Stimulated activated naive CD8-positive, alpha-beta T cell treated with anti-CD3 and anti-CD28 coated beads, Interleukin-15, Interleukin-2, amounts not matched to agents 100 ng/mL and 50 ng/mL, for 24 hours (primary cell): ENCODE data around the gene SLC16A5.
A peak's percentile ranks its signal among the peaks of the same experiment; 100 is the strongest.
"Not testable (repeated sequence)": the region's sequence is repeated elsewhere in the genome, so short reads cannot be mapped to it uniquely, and the experiment has no call there.

Experiments used
- H3K27ac Mint-ChIP-seq: one replicate; pipeline ENCODE4 v1.8.0; 2021; ENCODE audit warnings: mild to moderate bottlenecking, mixed read lengths
- H3K27me3 Mint-ChIP-seq: one replicate; pipeline ENCODE4 v1.8.0; 2021; ENCODE audit warnings: mixed read lengths
- H3K36me3 Mint-ChIP-seq: one replicate; pipeline ENCODE4 v1.8.0; 2021; ENCODE audit warnings: low read depth, mixed read lengths
- H3K4me1 Mint-ChIP-seq: one replicate; pipeline ENCODE4 v1.8.0; 2021; ENCODE audit warnings: low read depth, mixed read lengths
- H3K4me3 Mint-ChIP-seq: one replicate; pipeline ENCODE4 v1.8.0; 2021; ENCODE audit warnings: mild to moderate bottlenecking, mixed read lengths
- H3K9me3 Mint-ChIP-seq: one replicate; pipeline ENCODE4 v1.8.0; 2021; ENCODE audit warnings: mixed read lengths

SLC16A5 gene

GRCh38 chr17:75072909-75073308 lies 14.8 kb upstream of the SLC16A5 start:
- H3K36me3 Mint-ChIP-seq, H3K27ac Mint-ChIP-seq: not testable (repeated sequence)
- H3K4me1 Mint-ChIP-seq: peaks cover 17% of the 10 kb centered on the region

GRCh38 chr17:75073618-75074047 lies 14.1 kb upstream of the SLC16A5 start:
- no peak overlapping the region for H3K27ac Mint-ChIP-seq
- H3K4me1 Mint-ChIP-seq: peaks cover 21% of the 10 kb centered on the region
- H3K36me3 Mint-ChIP-seq: no peaks in the 10 kb centered on the region
- H3K27me3 Mint-ChIP-seq: no peaks in the 10 kb centered on the region
- no peak overlapping the region for H3K4me3 Mint-ChIP-seq
- H3K9me3 Mint-ChIP-seq: no peaks in the 10 kb centered on the region

More at GRCh38 chr17:75072909-75073308, 14.8 kb upstream of the SLC16A5 start:
- not testable (repeated sequence) for H3K9me3 Mint-ChIP-seq, H3K27me3 Mint-ChIP-seq, H3K4me3 Mint-ChIP-seq

GRCh38 chr17:75074532-75074931 lies 13.2 kb upstream of the SLC16A5 start:
- no peaks in the 10 kb centered on the region for H3K36me3 Mint-ChIP-seq
- H3K4me1 Mint-ChIP-seq: peaks cover 27% of the 10 kb centered on the region
- H3K27me3 Mint-ChIP-seq: no peaks in the 10 kb centered on the region
- H3K27ac Mint-ChIP-seq: no peak overlapping the region
- H3K9me3 Mint-ChIP-seq: no peaks in the 10 kb centered on the region
- H3K4me3 Mint-ChIP-seq: no peak overlapping the region

GRCh38 chr17:75075597-75076336 lies 12.0 kb upstream of the SLC16A5 start:
- H3K27ac Mint-ChIP-seq: no peak overlapping the region
- no peak overlapping the region for H3K4me3 Mint-ChIP-seq
- H3K27me3 Mint-ChIP-seq: no peaks in the 10 kb centered on the region
- H3K36me3 Mint-ChIP-seq: no peaks in the 10 kb centered on the region
- H3K4me1 Mint-ChIP-seq: peaks cover 32% of the 10 kb centered on the region
- H3K9me3 Mint-ChIP-seq: no peaks in the 10 kb centered on the region

GRCh38 chr17:75077072-75077495 lies 10.7 kb upstream of the SLC16A5 start:
- H3K9me3 Mint-ChIP-seq: no peaks in the 10 kb centered on the region
- H3K4me3 Mint-ChIP-seq: peak overlapping the region; percentile 53
- no peak overlapping the region for H3K27ac Mint-ChIP-seq
- H3K27me3 Mint-ChIP-seq: no peaks in the 10 kb centered on the region
- H3K36me3 Mint-ChIP-seq: no peaks in the 10 kb centered on the region
- H3K4me1 Mint-ChIP-seq: peaks cover 32% of the 10 kb centered on the region

GRCh38 chr17:75077496-75078283 lies 10.1 kb upstream of the SLC16A5 start:
- Mint-ChIP-seq H3K27ac (no peak overlapping the region), H3K9me3 (no peaks in the 10 kb centered on the region), H3K36me3 (no peaks in the 10 kb centered on the region), H3K27me3 (no peaks in the 10 kb centered on the region), H3K4me1 (peaks cover 32% of the 10 kb centered on the region), H3K4me3 (peak overlapping the region; percentile 53)

- peak overlapping the region; percentile 53 for H3K4me3 Mint-ChIP-seq
- H3K9me3 Mint-ChIP-seq: no peaks in the 10 kb centered on the region
- peaks cover 32% of the 10 kb centered on the region for H3K4me1 Mint-ChIP-seq
- H3K27me3 Mint-ChIP-seq: no peaks in the 10 kb centered on the region
- no peak overlapping the region for H3K27ac Mint-ChIP-seq
- H3K36me3 Mint-ChIP-seq: no peaks in the 10 kb centered on the region
Measured at GRCh38 chr17:75078284-75079022, 9.3 kb upstream of the SLC16A5 start.

- no peaks in the 10 kb centered on the region for H3K9me3 Mint-ChIP-seq
- H3K4me1 Mint-ChIP-seq: peaks cover 36% of the 10 kb centered on the region
- H3K27me3 Mint-ChIP-seq: no peaks in the 10 kb centered on the region
- no peak overlapping the region for H3K27ac Mint-ChIP-seq
- H3K36me3 Mint-ChIP-seq: no peaks in the 10 kb centered on the region
- no peak overlapping the region for H3K4me3 Mint-ChIP-seq
Measured at GRCh38 chr17:75079023-75079373, 8.8 kb upstream of the SLC16A5 start.

GRCh38 chr17:75081611-75082540 lies 5.9 kb upstream of the SLC16A5 start:
- Mint-ChIP-seq H3K27me3 (no peaks in the 10 kb centered on the region), H3K4me3 (no peak overlapping the region), H3K27ac (no peak overlapping the region), H3K9me3 (no peaks in the 10 kb centered on the region), H3K36me3 (no peaks in the 10 kb centered on the region), H3K4me1 (peaks cover 43% of the 10 kb centered on the region)

GRCh38 chr17:75082683-75083082 lies 5.1 kb upstream of the SLC16A5 start:
- Mint-ChIP-seq H3K4me1 (peaks cover 44% of the 10 kb centered on the region), H3K9me3 (no peaks in the 10 kb centered on the region), H3K27me3 (no peaks in the 10 kb centered on the region), H3K4me3 (no peak overlapping the region), H3K27ac (no peak overlapping the region), H3K36me3 (no peaks in the 10 kb centered on the region)

GRCh38 chr17:75084039-75084660 lies 3.6 kb upstream of the SLC16A5 start:
- peaks cover 37% of the 10 kb centered on the region for H3K4me1 Mint-ChIP-seq

GRCh38 chr17:75086496-75087181 lies 1.1 kb upstream of the SLC16A5 start:
- peak overlapping the region; percentile 46 for H3K27ac Mint-ChIP-seq
- no peaks in the 10 kb centered on the region for H3K9me3 Mint-ChIP-seq
- no peaks in the 10 kb centered on the region for H3K36me3 Mint-ChIP-seq
- no peaks in the 10 kb centered on the region for H3K27me3 Mint-ChIP-seq
- H3K4me1 Mint-ChIP-seq: peaks cover 37% of the 10 kb centered on the region
- peak overlapping the region; percentile 0 for H3K4me3 Mint-ChIP-seq

More at GRCh38 chr17:75084039-75084660, 3.6 kb upstream of the SLC16A5 start:
- Mint-ChIP-seq H3K36me3 (no peaks in the 10 kb centered on the region), H3K4me3 (no peak overlapping the region), H3K9me3 (no peaks in the 10 kb centered on the region), H3K27ac (no peak overlapping the region), H3K27me3 (no peaks in the 10 kb centered on the region)

GRCh38 chr17:75087182-75087557 lies 584 bp upstream of the SLC16A5 start:
- Mint-ChIP-seq H3K27ac (peak overlapping the region; percentile 42), H3K9me3 (no peaks in the 10 kb centered on the region)

More at GRCh38 chr17:75087182-75087557, 584 bp upstream of the SLC16A5 start:
- Mint-ChIP-seq H3K4me3 (peak overlapping the region; percentile 62), H3K4me1 (peaks cover 37% of the 10 kb centered on the region), H3K36me3 (no peaks in the 10 kb centered on the region), H3K27me3 (no peaks in the 10 kb centered on the region)
